SU-DHL-6 (cell line): Measurements from ENCODE around the gene NBEA.
A peak's percentile ranks its signal among the peaks of the same experiment; 100 is the strongest.

ENCODE experiments used
- H2AFZ ChIP-seq: fragments of 200-600 bp; sonication (generic); 2 replicates; pipeline ENCODE4 v1.6.1; 2014; ENCODE audit warnings: low read depth, mild to moderate bottlenecking, moderate library complexity, mixed read lengths, antibody characterized with exemption, low read length; ENCODE audit not compliant: severe bottlenecking
- H3F3A ChIP-seq: fragments of 200-600 bp; shearing (Covaris generic); 2 replicates; pipeline ENCODE4 v1.6.0; 2016; ENCODE audit warnings: antibody characterized with exemption, mild to moderate bottlenecking; ENCODE audit not compliant: insufficient read depth
- H3K27ac ChIP-seq: fragments of 200-600 bp; sonication (generic); 2 replicates; pipeline ENCODE4 v1.5.1; 2016; ENCODE audit warnings: low read depth, mild to moderate bottlenecking, low read length, moderate library complexity, mixed read lengths
- H3K27me3 ChIP-seq: fragments of 200-600 bp; sonication (generic), shearing (Covaris generic); 2 replicates; pipeline ENCODE4 v1.6.0; 2014; ENCODE audit warnings: mild to moderate bottlenecking, low read length
- H3K36me3 ChIP-seq: fragments of 200-600 bp; sonication (generic); 2 replicates; pipeline ENCODE4 v1.6.1; 2014; ENCODE audit warnings: mild to moderate bottlenecking, low read length, mixed read lengths
- H3K4me2 ChIP-seq: fragments of 300-600, 200-600 bp; shearing (Covaris generic), sonication (generic); 2 replicates; pipeline ENCODE4 v1.6.0; 2014; ENCODE audit warnings: low read length, low read depth, mild to moderate bottlenecking; ENCODE audit not compliant: poor library complexity, severe bottlenecking
- H3K4me3 ChIP-seq: fragments of 200-600 bp; sonication (generic); 2 replicates; pipeline ENCODE4 v1.5.1; 2014; ENCODE audit warnings: antibody characterized with exemption, low read length, mild to moderate bottlenecking, mixed read lengths; ENCODE audit not compliant: insufficient read depth, poor library complexity, severe bottlenecking
- H3K79me2 ChIP-seq: fragments of 200-600 bp; sonication (generic); 2 replicates; pipeline ENCODE4 v1.6.1; 2014; ENCODE audit warnings: mild to moderate bottlenecking, low read length, moderate library complexity; ENCODE audit not compliant: insufficient read depth
- H3K9ac ChIP-seq: fragments of 200-600 bp; sonication (generic); 2 replicates; pipeline ENCODE4 v1.7.0; 2014; ENCODE audit warnings: mild to moderate bottlenecking, low read length
- H3K9me2 ChIP-seq: fragments of 200-600 bp; sonication (generic); replicated peaks from 2 replicates; pipeline ENCODE4 v1.6.1; 2014; ENCODE audit warnings: low read length; ENCODE audit not compliant: insufficient read depth
- H3K9me3 ChIP-seq: fragments of 200-600 bp; sonication (generic); 2 replicates; pipeline ENCODE4 v1.6.1; 2014; ENCODE audit warnings: low read length, mixed read lengths; ENCODE audit not compliant: insufficient read depth
- H4K20me1 ChIP-seq: fragments of 200-600 bp; sonication (generic); 2 replicates; pipeline ENCODE4 v1.6.1; 2014; ENCODE audit warnings: low read depth, mild to moderate bottlenecking, antibody characterized with exemption, low read length, moderate library complexity, mixed read lengths
- EZH2phosphoT487 ChIP-seq: fragments of 200-600 bp; sonication (generic), shearing (Covaris generic); conservative IDR thresholded peaks from 2 replicates; pipeline ENCODE4 v1.6.1; 2018; ENCODE audit warnings: mild to moderate bottlenecking, antibody characterized with exemption, low read length, moderate library complexity, mixed read lengths
- TF ChIP-seq, protein P1 (sequence below): fragments of 200-600 bp; sonication (generic); IDR thresholded peaks from one replicate; pipeline ENCODE4 v1.5.1; 2017; ENCODE audit warnings: antibody characterized with exemption, mild to moderate bottlenecking, low read length, moderate library complexity; ENCODE audit not compliant: insufficient read depth, poor library complexity, severe bottlenecking

The NBEA gene

DNA sequence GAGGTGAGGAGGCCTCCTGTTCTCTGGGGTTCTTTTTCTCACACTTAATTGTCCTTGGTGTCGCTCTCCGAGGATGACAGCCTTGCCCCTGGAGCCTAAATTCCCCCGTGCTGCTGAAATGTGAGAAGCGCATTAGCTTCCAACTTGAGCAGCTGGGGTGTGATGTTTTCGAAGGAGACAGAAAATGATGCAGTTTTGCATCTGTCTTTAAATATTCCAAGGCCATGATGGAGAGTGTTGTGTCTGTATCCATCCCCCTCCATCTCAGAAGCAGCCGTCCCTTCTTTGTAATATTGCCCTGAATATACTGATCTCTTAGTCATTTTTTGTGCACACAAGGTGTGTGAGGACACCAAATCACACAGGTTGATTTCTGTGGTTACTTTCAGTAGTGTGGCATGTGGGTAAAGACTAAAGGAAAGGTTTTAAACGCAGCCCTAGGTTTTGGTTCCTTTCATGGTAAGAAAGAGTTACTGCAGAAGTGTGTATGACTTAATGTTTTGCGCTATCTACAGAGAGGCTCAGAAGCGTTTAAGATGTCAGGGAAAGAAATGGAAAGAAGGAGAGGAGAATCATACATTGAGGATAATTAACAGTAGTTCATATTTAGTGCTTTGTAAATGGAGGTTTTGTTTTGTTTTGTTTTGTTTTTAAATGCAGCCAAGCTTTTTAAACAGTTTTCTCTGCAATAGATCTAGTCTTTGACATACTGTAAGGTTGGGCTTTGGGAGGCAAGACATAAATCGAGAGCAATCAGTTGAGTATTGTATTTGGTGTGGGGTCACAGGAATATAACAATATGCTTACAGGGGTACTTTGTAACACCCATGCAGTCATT is 1.6 kb downstream of the NBEA start:
- Histone ChIP-seq H3F3A (peaks cover 25% of the 10 kb centered on the region), H4K20me1 (0 out of 2 replicates have a peak, but pooled peaks cover 15% of the 10 kb centered on the region), H3K9ac (peak overlapping the region; percentile 71), H3K27ac (no peak overlapping the region), H3K4me3 (peak overlapping the region; percentile 89), H3K79me2 (no peaks in the 10 kb centered on the region; the same call in 1 of the 2 replicates), H3K9me2 (no peaks in the 10 kb centered on the region), H3K27me3 (no peaks in the 10 kb centered on the region), H3K36me3 (no peaks in the 10 kb centered on the region), H3K9me3 (no peaks in the 10 kb centered on the region), H2AFZ (peak overlapping the region; percentile 85), H3K4me2 (peak overlapping the region; percentile 86)
- TF ChIP-seq EZH2phosphoT487 = no peak
- TF ChIP-seq, protein P1, sequence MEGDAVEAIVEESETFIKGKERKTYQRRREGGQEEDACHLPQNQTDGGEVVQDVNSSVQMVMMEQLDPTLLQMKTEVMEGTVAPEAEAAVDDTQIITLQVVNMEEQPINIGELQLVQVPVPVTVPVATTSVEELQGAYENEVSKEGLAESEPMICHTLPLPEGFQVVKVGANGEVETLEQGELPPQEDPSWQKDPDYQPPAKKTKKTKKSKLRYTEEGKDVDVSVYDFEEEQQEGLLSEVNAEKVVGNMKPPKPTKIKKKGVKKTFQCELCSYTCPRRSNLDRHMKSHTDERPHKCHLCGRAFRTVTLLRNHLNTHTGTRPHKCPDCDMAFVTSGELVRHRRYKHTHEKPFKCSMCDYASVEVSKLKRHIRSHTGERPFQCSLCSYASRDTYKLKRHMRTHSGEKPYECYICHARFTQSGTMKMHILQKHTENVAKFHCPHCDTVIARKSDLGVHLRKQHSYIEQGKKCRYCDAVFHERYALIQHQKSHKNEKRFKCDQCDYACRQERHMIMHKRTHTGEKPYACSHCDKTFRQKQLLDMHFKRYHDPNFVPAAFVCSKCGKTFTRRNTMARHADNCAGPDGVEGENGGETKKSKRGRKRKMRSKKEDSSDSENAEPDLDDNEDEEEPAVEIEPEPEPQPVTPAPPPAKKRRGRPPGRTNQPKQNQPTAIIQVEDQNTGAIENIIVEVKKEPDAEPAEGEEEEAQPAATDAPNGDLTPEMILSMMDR = no peak

- no peaks in the 10 kb centered on the region for H3K27me3 ChIP-seq
- H3K27ac ChIP-seq = no peak overlapping the region
- H2AFZ ChIP-seq = no peak overlapping the region
- H3K4me3 ChIP-seq = no peak overlapping the region
- no peaks in the 10 kb centered on the region for H3K9me2 ChIP-seq
- H3K9me3 ChIP-seq = no peaks in the 10 kb centered on the region
- no peak overlapping the region for H3K9ac ChIP-seq
- peaks cover 25% of the 10 kb centered on the region for H3F3A ChIP-seq
- 0 out of 2 replicates have a peak, but pooled peaks cover 15% of the 10 kb centered on the region for H4K20me1 ChIP-seq
- H3K4me2 ChIP-seq = peak overlapping the region; percentile 86
- no peaks in the 10 kb centered on the region; the same call in 1 of the 2 replicates for H3K79me2 ChIP-seq
- H3K36me3 ChIP-seq = no peaks in the 10 kb centered on the region
- no peak for TF ChIP-seq EZH2phosphoT487
- TF ChIP-seq, protein P1 = no peak
Measured at GRCh38 chr13:34944274-34944634, 2.2 kb downstream of the NBEA start.

DNA sequence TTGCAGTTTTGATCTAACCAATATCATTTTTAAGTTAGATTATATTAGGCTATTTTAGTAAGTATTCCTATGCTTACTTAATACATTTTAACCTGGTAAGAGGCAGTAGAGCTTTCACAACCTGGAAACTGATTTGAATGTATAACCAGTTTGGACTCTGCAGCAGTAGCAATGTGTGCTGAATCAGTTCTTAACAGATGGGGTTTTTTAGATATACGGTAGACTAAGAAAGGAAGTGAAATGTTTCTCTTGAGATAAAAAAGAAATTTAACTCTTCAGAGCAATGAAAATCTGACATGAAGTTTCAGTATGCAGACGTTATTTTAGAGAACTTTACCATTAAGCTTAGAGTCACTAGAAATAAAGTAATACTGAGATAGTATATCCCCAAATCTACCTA is 2.7 kb downstream of the NBEA start:
- no peaks in the 10 kb centered on the region for H3K36me3 ChIP-seq
- H2AFZ ChIP-seq = no peak overlapping the region
- H3K27me3 ChIP-seq = no peaks in the 10 kb centered on the region
- no peak overlapping the region for H3K27ac ChIP-seq
- no peak overlapping the region for H3K4me3 ChIP-seq
- H3K9me2 ChIP-seq = no peaks in the 10 kb centered on the region
- H3F3A ChIP-seq = peaks cover 25% of the 10 kb centered on the region
- no peaks in the 10 kb centered on the region for H3K9me3 ChIP-seq
- H3K79me2 ChIP-seq = no peaks in the 10 kb centered on the region; the same call in 1 of the 2 replicates
- H4K20me1 ChIP-seq = 0 out of 2 replicates have a peak, but pooled peaks cover 15% of the 10 kb centered on the region
- TF ChIP-seq EZH2phosphoT487 = no peak
- TF ChIP-seq, protein P1 = no peak
- H3K4me2 ChIP-seq = peak overlapping the region; percentile 86
- H3K9ac ChIP-seq = no peak overlapping the region
